ENCODE results near the gene GRK5.

DNA sequence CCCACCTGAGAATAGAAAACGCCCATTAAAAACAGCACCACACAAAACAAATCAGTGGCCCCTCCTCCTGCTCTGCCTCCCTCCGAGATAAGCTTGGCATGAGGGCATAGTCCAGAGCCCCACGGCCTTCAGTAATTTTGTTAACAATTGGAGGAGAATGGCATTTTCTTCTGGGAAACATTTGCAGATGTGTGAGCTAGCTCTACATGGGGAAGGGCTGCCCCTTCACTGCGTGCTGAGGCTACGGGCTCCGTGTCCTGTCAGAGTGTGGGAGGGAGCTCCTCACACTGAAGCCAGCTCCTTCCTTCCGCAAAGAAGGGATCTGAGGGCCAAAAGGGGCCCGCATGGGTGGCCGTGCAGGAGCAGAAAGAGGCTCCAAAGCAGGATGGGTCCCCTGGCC is 15.2 kb downstream of the GRK5 start:
- no peak for TF ChIP-seq KDM2B (CRISPR knock-in tag; IDR thresholded peaks at IDR 0.05)
- TF ChIP-seq POLR2AphosphoS2 (IDR thresholded peaks at IDR 0.05; ENCODE audit: low read length): no peak
- TF ChIP-seq SETDB1 (IDR thresholded peaks at IDR 0.05; ENCODE audit: low read length): no peak
- no peak for TF ChIP-seq ZNF785 (CRISPR knock-in tag; IDR thresholded peaks at IDR 0.05)

Measured in K562 (cell line).